ENCODE data around the gene ACOX1.
A peak's percentile ranks its signal among the peaks of the same experiment; 100 is the strongest.
"Not testable (repeated sequence)": the region's sequence is repeated elsewhere in the genome, so short reads cannot be mapped to it uniquely, and the experiment has no call there.

The ACOX1 gene

GRCh38 chr17:75981019-75981615 is 2.2 kb upstream of the ACOX1 start:
- no peak for DNase-seq (ENCODE audit: low spot score)

GRCh38 chr17:75980188-75981018 is 1.4 kb upstream of the ACOX1 start:
- no peak for DNase-seq (ENCODE audit: low spot score)

- no peak for DNase-seq (ENCODE audit: low spot score)
These were observed 780 bp upstream of the ACOX1 start for GRCh38 chr17:75979705-75980187.

- DNase-seq (ENCODE audit: low spot score): no peak
These were observed 2.7 kb downstream of the ACOX1 start for GRCh38 chr17:75976175-75976848.

- no peak for DNase-seq (ENCODE audit: low spot score)
These were observed 3.2 kb downstream of the ACOX1 start for GRCh38 chr17:75975757-75976174.

- not testable (repeated sequence) for DNase-seq (ENCODE audit: low spot score)
These were observed 3.8 kb downstream of the ACOX1 start for GRCh38 chr17:75975187-75975586.

- no peak for DNase-seq (ENCODE audit: low spot score)
These were observed 8.3 kb downstream of the ACOX1 start for GRCh38 chr17:75970626-75971025.

GRCh38 chr17:75970011-75970523 is 8.9 kb downstream of the ACOX1 start:
- no peak for DNase-seq (ENCODE audit: low spot score)

GRCh38 chr17:75969044-75969443 is 9.9 kb downstream of the ACOX1 start:
- DNase-seq (ENCODE audit: low spot score): not testable (repeated sequence)

GRCh38 chr17:75965468-75965867 is 13.5 kb downstream of the ACOX1 start:
- DNase-seq (ENCODE audit: low spot score): no peak

GRCh38 chr17:75959839-75960511 is 19.0 kb downstream of the ACOX1 start:
- no peak for DNase-seq (ENCODE audit: low spot score)

- no peak for DNase-seq (ENCODE audit: low spot score)
These were observed 19.7 kb downstream of the ACOX1 start for GRCh38 chr17:75959051-75959838.

- peak; percentile 36 for DNase-seq (ENCODE audit: low spot score)
These were observed 28.0 kb downstream of the ACOX1 start for GRCh38 chr17:75950855-75951554.

GRCh38 chr17:75950421-75950820 is 28.5 kb downstream of the ACOX1 start:
- no peak for DNase-seq (ENCODE audit: low spot score)

GRCh38 chr17:75945211-75945610 is 33.8 kb downstream of the ACOX1 start:
- no peak for DNase-seq (ENCODE audit: low spot score)

- DNase-seq (ENCODE audit: low spot score): no peak
These were observed 35.5 kb downstream of the ACOX1 start for GRCh38 chr17:75943491-75943890.

- DNase-seq (ENCODE audit: low spot score): no peak
These were observed 36.5 kb downstream of the ACOX1 start for GRCh38 chr17:75942473-75942872.

- no peak for DNase-seq (ENCODE audit: low spot score)
These were observed 37.5 kb downstream of the ACOX1 start for GRCh38 chr17:75941442-75941819.

GRCh38 chr17:75940727-75941441 is 38.1 kb downstream of the ACOX1 start, which contains the start of gene FBF1:
Gene FBF1, minus strand, starts transcription at chr17:75941042. Its CDS starts 2,893 bp downstream, at chr17:75938149.
- peak; percentile 97 for DNase-seq (ENCODE audit: low spot score)

GRCh38 chr17:75937652-75938051 is 41.3 kb downstream of the ACOX1 start:
- no peak for DNase-seq (ENCODE audit: low spot score)

Data from Ammon's horn (tissue), 1 donor.